Colonic mucosa (tissue), 4 donors: ENCODE data around the gene MYZAP. TPM values are rescaled to one million over a fixed set of nuclear protein-coding genes. Genes with fewer than 3 reads are reported as not detected.

Experiments
- DNase-seq: peaks from one replicate; pipeline ENCODE4 v3.0.0-alpha.2; 2020
- H3K27ac ChIP-seq: fragments of 200-600 bp; one replicate; pipeline ENCODE4 v1.8.0; 2021
- H3K27me3 ChIP-seq: fragments of 200-600 bp; one replicate; pipeline ENCODE4 v1.8.0; 2021
- H3K36me3 ChIP-seq: fragments of 200-600 bp; one replicate; pipeline ENCODE4 v1.8.0; 2021
- H3K4me1 ChIP-seq: fragments of 200-600 bp; one replicate; pipeline ENCODE4 v1.8.0; 2021; ENCODE audit warnings: mild to moderate bottlenecking
- H3K4me3 ChIP-seq: fragments of 200-600 bp; one replicate; pipeline ENCODE4 v1.8.0; 2021
- H3K9ac ChIP-seq, 2 donors: one replicate each; pipeline ENCODE4 v1.7.0; 2013; ENCODE audit warnings: control low read depth in 2 of 2, low read depth in 2 of 2, low read length in 2 of 2
- H3K9me3 ChIP-seq: fragments of 200-600 bp; one replicate; pipeline ENCODE4 v1.8.0; 2021
- intact Hi-C: fragments of 100-400 bp; cut with DNase I; formaldehyde crosslinking; loops from one replicate; pipeline ENCODE4 v1.14.1; 2022
- total RNA-seq, 2 donors: library from RNA; stranded (reverse); fragmentation: NEBNext Ultra II Directional in 1 of 2; extraction: Animal tissue kit (Norgen Biotek cat#: 25700) in 1 of 2; gene quantifications; one replicate each; pipeline ENCODE4 v1.2.1, GENCODE V29; 2021
- TF ChIP-seq, protein P1 (sequence below): fragments of 200-600 bp; IDR thresholded peaks from one replicate; pipeline ENCODE4 v1.8.0; 2022; ENCODE audit warnings: antibody characterized with exemption, mild to moderate bottlenecking
- donor health status: healthy.
- donor health status: DM: no; HTN: no; CAD: no.
- donor health status: DM: no; HTN: no; CAD: no.

The MYZAP gene
- total RNA-seq, 2 donors from 2014 or later = 11.7 to 12.2 TPM

DNA sequence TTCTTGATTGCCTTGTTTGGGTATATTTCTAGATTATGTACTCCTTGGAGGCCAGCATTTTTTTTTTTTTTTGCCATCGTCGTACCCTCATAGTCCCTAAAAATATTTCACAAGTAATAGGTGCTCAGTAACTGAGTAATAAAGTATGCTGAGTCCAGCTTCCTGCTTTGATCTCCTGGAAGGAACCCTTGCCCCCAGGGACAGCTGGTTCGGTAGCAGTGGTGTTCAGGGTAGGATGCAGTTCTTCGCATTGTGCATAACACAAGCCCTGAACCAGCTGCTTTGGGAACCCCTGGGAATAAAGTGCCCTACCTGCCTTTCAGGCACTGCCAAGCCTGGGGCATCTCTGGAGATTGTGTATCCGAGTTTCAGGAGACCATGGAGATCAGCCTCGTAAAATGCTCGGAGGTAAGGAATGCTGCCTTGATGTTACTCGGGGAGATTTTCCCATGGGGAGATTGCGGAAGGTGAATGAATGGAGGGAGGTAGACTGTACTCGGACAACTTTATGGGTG lies 7.6 kb downstream of the MYZAP start:
- TF ChIP-seq, protein P1, sequence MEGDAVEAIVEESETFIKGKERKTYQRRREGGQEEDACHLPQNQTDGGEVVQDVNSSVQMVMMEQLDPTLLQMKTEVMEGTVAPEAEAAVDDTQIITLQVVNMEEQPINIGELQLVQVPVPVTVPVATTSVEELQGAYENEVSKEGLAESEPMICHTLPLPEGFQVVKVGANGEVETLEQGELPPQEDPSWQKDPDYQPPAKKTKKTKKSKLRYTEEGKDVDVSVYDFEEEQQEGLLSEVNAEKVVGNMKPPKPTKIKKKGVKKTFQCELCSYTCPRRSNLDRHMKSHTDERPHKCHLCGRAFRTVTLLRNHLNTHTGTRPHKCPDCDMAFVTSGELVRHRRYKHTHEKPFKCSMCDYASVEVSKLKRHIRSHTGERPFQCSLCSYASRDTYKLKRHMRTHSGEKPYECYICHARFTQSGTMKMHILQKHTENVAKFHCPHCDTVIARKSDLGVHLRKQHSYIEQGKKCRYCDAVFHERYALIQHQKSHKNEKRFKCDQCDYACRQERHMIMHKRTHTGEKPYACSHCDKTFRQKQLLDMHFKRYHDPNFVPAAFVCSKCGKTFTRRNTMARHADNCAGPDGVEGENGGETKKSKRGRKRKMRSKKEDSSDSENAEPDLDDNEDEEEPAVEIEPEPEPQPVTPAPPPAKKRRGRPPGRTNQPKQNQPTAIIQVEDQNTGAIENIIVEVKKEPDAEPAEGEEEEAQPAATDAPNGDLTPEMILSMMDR = no peak
- no peak overlapping the region for H3K9ac ChIP-seq
- H3K27me3 ChIP-seq = no peaks in the 10 kb centered on the region
- no peak overlapping the region for H3K4me3 ChIP-seq
- no peaks in the 10 kb centered on the region for H3K36me3 ChIP-seq
- intact Hi-C loops = no loop called here
- no peak overlapping the region for H3K27ac ChIP-seq
- DNase-seq = no peak
- no peaks in the 10 kb centered on the region for H3K9me3 ChIP-seq
- H3K4me1 ChIP-seq = peaks cover 4% of the 10 kb centered on the region

DNA sequence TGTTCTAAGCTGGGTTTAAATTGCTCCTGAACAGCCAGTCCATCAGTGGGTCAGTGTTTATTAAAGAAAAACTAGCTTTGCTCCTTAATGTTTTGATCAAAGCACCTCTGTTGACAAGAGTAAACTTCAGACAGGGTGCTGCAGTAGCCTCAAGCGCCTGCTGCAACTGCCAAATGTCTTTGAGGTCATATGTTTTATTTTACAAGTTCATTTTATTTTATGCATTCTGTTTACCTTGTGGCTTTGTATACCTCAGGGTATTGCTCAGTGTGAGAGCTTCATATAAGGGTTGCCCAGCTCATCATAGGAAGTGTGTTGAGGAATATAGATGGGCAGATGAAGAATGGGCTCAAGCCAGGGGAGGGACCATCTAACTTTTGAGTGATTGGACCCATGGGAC lies 8.5 kb downstream of the MYZAP start:
- H3K9me3 ChIP-seq = no peaks in the 10 kb centered on the region
- no peak for DNase-seq
- no peaks in the 10 kb centered on the region for H3K27me3 ChIP-seq
- no peak overlapping the region for H3K27ac ChIP-seq
- intact Hi-C loops = no loop called here
- H3K36me3 ChIP-seq = no peaks in the 10 kb centered on the region
- TF ChIP-seq, protein P1 = no peak
- H3K9ac ChIP-seq = no peak overlapping the region
- peaks cover 4% of the 10 kb centered on the region for H3K4me1 ChIP-seq
- H3K4me3 ChIP-seq = no peak overlapping the region

GRCh38 chr15:57604507-57604906 lies 12.8 kb downstream of the MYZAP start:
- no peak overlapping the region for H3K27ac ChIP-seq
- H3K27me3 ChIP-seq = no peaks in the 10 kb centered on the region
- no peaks in the 10 kb centered on the region for H3K36me3 ChIP-seq
- no peak overlapping the region for H3K4me3 ChIP-seq
- TF ChIP-seq, protein P1 = no peak
- H3K9ac ChIP-seq = no peak overlapping the region
- intact Hi-C loops = no loop called here
- DNase-seq = no peak
- H3K4me1 ChIP-seq = no peaks in the 10 kb centered on the region
- H3K9me3 ChIP-seq = no peaks in the 10 kb centered on the region

- no peaks in the 10 kb centered on the region for H3K36me3 ChIP-seq
- no peak overlapping the region for H3K27ac ChIP-seq
- intact Hi-C loops = no loop called here
Measured at GRCh38 chr15:57605491-57605890, 13.8 kb downstream of the MYZAP start.

GRCh38 chr15:57606048-57606447 lies 14.3 kb downstream of the MYZAP start:
- H3K4me1 ChIP-seq = peaks cover 11% of the 10 kb centered on the region
- no peak overlapping the region for H3K9ac ChIP-seq
- no peak overlapping the region for H3K27ac ChIP-seq
- DNase-seq = no peak
- H3K27me3 ChIP-seq = no peaks in the 10 kb centered on the region
- TF ChIP-seq, protein P1 = no peak
- H3K9me3 ChIP-seq = no peaks in the 10 kb centered on the region
- intact Hi-C loops = no loop called here
- no peak overlapping the region for H3K4me3 ChIP-seq
- H3K36me3 ChIP-seq = no peaks in the 10 kb centered on the region

More at GRCh38 chr15:57605491-57605890, 13.8 kb downstream of the MYZAP start:
- Histone ChIP-seq H3K9ac (no peak overlapping the region), H3K4me3 (no peak overlapping the region), H3K27me3 (no peaks in the 10 kb centered on the region), H3K9me3 (no peaks in the 10 kb centered on the region), H3K4me1 (peaks cover 5% of the 10 kb centered on the region)
- DNase-seq = no peak
- TF ChIP-seq, protein P1 = no peak
